NCI-H2107 (cell line): ENCODE results near the gene TTLL4.

Experiments
- DNase-seq: peaks from one replicate; lab custom pipeline; 2025; lab: John Stamatoyannopoulos, UW

TTLL4 gene

DNA sequence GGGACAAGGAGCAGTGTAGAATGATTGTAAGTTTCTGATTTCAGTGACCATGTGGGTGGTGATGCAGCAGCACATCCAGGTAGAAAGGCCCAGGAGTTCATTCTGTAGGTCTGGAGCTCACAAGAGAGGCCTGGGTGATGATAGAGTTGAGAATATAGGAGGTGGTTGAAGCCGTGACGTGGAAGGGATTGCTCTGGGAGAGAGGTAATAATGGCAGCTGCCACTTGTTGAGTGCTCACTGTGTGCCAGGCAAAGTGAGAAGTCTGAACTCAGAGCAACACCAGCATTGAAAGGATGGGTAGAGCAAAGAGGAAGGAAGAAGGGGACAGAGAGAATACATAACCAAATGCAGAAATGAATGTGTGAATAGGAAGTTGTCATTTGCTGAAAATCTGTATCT is 3.3 kb downstream of the TTLL4 start:
- DNase-seq: no peak

DNA sequence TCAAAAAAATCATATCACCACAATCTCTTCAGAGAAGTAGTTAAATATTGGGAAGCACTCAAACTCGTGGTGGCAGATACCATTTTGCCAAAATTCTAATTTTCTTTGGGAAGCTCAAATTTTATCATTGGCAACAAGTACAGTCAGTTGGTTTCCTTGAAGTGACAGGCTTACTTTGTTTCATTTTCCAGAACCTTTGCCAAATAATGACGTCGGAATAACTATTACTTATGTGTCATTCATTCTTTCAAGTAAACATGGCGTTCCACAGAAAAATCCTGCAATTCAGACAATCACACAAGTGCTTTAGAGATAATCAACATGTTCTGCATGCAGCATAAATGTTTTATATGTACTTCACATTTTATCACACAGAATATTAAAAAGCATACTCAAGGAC is 5.4 kb downstream of the TTLL4 start:
- DNase-seq: no peak

DNA sequence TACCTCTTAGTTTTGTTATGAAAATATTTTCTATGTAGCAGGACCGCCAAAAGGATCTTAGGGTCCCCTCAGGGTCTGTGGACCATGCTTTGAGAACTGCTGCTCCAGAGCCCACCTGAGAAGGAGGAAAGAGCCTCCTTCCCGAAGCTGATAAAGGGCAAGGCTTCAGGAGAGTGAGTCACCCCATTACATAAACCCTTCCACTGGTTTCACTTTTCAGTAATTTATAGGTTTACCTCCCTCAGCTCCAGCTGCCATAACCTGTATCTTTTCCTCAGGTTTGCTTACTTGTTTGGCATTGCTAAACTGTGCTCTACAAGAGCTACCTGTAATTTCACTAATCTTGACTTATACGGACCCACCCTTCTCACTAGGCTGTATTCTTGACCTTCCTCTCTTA is 6.6 kb downstream of the TTLL4 start:
- DNase-seq: no peak

DNA sequence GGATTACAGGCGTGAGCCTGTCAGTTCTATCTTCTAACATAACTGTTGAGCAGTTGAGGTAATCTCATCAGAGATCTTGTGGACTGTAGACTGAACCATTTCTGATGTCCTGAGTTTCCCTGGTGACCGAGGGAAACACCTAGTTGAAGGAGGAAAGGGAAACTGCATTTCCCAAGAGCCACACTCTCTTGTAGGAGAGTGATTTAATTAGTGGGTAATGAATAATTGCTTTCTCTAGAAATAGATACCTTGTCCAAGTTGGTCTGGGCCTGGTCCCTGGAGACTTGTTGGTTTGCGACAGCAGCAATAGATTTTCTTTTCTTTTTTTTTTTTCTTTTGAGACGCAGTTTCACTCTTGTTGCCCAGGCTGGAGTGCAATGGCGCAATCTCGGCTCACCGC is 7.4 kb downstream of the TTLL4 start:
- no peak for DNase-seq

DNA sequence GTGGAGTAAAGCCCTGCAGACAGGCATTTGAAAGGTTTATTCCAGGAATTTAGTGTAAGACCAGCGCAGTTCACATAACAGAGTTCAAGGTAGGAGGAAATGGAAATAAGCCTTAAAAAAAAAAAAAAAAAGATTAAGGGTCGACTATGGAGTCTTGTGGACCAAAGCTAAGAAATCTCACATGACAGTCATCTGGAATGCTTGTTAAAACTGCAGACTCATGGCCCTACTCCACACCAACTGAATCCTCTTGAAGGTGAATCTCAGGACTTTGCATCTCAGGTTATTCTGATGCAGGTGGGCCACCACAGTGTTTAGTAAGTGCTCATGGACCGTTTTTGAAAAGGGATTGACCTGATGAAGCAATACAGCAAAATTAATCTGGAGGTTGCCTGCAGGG is 8.8 kb downstream of the TTLL4 start:
- no peak for DNase-seq

DNA sequence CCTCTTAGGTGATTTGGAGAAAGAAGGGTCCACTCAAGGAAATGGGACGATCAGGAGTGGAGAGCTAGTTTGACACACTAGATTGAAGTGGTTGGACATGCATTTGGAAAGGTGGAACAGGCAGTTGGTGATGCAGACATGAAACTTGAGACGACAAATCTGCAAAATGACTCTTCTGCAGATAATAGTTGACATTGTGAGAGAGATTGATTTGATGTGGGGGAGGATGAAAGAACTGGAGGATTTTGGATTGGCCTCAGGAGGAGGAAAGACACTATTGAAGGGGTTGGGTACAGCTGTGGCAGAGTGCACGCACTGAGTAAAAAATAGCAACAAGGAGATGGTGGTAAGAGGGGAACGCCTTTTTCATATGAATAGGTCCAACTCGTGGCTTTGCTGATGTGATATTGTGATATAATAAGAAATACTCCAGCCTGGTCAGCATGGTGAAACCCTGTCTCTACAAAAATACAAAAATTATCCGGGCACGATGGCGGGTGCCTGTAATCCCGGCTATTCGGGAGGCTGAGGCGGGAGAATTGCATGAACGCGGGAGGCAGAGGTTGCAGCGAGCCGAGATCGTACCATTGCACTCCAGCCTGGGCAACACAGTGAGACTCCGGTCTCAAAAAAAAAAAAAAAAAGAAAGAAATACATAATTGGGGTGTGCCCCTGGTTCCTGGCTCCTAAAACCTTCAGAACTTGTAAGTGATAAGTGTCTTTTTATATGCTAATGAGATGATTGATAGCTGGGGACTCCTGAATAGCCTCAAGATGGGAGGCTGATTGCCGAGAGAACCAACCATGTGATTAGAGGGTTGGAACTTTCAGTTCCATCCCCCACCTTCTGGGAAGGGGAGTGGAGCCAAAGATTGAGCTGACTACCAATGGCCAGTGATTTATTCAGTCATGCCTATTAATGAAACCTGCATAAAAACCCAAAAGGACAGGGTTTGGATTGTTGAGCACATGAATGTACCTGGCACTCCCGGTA is 9.7 kb downstream of the TTLL4 start:
- no peak for DNase-seq

DNA sequence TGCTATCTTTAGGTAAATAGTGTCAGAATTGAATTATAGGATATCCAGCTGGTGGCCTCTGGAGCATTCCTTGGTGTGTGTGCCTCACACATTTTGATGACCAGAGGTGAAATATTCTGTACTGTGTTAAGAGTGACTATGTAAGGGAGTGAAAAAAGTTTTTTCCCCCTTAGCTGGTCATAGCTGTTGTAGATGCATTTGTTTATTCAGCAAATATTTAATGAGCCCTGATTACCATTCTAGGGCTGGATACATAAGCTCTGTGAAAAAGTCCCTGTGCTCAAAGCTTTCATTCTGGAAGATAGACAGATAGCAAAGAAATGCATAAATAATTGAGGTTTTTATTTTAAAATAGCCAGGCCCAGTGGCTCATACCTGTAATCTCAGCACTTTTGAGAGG is 10.9 kb downstream of the TTLL4 start:
- DNase-seq: no peak

DNA sequence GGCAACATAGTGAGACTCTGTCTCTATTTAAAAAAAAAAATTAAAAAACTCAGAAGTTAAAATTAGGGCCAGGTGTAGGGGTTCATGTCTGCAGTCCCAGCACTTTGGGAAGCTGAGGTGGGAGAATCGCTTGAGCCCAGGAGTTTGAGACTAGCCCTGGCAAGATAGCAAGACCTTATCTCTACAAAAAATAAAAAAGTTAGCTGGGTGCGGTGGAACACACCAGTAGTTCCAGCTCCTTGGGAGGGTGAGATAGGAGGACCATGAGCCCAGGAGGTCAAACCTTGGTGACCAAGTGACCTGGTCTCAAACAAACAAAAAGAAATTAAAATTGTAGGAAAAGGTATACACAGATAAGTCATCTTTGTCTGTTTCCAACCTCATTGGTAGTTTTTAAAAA is 11.3 kb downstream of the TTLL4 start:
- DNase-seq: no peak

DNA sequence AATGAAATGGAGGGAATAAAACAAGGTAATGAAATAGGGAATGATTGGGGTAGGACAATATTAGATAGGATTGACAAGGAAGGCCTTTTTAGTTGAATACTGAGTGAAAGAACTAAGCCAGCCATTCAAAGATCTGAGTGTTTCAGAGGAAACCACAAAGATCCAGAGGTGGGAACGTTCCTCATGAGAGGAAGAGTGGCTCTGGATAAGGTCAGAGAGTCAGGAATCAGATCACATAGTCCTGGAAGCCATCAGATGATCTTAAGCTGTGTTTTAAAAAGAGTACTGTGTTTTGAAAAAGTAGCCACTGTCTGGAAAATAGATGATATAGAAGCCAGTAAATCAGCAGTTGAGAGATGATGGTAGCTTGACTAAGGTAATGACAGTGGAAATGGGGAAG is 11.8 kb downstream of the TTLL4 start:
- no peak for DNase-seq

DNA sequence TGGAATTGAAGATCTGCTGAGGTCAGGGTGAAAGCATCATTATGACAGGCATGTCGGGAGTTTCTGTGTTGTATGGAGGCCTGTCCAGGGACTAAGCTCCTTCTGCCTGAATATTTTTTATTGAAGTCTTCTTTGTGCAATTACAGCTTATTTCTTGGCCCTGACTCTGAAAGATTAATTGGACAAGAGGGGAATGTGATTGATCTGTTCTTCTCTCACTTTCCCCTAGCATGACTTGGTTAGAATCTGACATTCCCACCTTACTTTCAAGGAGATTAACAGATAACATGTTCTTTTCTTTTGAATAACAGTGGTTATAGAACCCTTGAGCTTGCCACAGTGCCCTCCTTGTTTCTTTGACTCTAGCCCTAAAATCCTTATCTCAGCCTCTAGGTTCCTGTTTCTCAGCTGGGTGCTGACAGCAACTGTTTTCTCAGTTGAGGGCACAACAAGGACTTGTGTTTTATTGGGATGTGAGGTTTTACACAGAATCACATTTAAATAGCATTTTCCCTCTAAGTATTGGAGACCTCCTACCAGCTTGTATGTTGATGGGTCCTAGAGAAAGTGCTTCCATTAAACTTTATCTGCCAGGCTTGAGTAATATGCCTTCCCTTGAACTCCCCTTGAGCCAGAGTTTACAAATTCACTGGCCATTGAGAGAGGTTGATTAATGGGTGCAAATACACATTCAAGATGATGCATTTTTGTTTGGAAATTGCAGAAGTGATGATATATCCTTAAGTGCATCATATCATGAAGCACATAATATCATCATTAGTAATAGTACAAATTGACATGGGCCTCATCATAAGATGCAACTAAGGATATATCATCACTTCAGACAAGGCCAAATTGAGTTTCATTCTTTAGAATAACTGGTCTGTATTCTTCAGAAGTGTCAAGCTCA is 12.5 kb downstream of the TTLL4 start:
- no peak for DNase-seq

DNA sequence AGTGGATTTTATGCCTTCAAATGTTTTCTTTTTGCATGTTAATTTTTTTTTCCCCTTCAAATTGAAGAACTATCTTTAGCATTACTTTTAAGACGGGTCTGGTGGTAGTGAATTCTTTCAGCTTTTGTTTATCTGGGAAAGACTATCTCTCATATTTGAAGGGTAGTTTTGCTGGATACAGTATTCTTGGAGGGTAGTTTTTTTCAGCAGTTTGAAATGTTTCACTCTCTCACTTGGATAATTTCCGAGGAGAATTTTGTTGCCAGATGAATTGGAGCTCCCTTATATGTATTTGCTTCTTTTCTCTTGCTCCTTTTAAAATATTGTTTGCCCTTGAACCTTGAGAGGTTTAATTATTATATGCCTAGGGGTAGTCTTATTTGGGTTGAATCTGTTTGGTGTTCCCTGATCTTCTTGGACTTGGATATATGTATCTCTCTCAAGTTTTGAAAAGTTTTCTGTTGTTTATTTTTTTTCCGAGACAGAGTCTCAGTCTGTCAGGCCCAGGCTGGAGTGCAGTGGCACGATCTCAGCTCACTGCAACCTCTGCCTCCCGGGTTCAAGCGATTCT is 15.5 kb downstream of the TTLL4 start:
- no peak for DNase-seq

DNA sequence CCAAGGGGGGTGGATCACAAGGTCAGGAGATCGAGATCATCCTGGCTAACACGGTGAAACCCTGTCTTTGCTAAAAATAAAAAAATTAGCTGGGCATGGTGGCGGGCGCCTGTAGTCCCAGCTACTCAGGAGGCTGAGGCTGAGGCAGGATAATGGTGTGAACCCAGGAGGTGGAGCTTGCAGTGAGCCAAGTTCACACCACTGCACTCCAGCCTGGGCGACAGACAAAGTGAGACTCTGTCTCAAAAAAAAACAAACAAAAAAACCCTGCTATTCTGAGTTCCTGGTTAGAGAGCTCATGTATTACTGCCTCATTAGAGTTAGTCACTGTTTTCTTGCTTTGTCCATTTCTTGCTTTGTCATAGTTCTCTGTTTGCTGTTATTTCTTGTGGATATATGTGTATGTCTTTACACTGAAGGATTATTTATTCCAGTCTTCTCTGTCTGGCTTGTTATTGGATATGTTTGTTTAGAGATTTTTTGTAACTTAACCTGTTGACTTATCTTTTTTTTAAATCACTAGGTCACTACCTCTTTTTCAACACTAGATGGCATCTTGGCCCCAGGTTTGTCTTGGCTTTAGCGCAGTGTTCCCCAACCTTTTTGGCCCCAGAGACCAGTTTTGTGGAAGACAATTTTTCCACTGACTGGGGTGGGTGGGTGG is 17.0 kb downstream of the TTLL4 start:
- no peak for DNase-seq

DNA sequence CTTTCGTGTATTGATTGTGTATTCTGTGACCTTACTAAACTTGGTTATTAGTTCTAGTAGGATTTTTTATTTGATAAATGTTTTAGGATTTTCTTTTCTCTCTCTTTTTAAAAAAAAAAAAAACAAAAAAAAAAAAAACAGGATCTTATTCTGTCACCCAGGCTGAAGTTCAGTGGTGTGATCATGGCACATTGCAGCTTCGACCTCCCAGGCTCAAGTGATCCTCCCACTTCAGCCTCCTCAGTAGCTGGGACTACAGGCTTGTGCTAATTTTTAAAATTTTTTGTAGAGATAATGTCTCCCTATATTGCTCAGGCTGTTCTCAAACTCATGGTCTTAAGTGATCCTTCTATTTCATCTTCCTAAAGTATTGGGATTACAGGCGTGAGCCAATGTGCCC is 19.0 kb downstream of the TTLL4 start:
- no peak for DNase-seq

DNA sequence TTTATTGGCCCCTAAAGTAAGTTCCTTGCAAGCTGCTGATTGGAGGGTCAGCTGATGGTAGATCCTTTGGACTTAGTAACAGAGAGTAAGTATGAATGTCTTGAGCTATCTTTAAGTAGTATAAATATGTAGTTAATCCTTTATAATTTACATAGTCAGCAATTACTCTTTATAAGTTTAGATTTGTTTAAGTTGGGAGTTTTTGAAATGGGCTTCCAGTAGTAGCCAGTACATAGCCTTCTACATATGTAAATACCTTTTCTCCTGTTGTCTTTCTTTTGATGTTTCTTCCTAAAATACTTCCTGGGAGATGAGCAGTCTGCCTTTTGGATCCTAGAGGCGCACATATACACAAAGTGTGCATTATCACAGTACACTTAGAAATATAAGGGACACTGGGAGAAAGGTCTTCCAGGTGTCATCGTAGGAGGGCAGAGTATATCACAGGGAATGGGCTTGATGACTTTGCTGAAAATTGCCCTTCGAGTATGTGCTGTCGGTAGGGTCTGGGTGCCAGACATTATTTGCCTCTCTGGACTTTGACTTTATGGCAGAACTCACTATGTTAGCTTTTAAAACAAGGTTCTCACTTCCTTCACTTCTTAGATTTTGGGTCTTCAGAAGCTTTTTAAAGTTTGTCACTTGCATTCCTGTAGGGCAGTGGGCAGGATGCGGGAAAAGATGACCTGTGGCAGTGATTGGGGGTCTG is 21.6 kb downstream of the TTLL4 start:
- DNase-seq: no peak

DNA sequence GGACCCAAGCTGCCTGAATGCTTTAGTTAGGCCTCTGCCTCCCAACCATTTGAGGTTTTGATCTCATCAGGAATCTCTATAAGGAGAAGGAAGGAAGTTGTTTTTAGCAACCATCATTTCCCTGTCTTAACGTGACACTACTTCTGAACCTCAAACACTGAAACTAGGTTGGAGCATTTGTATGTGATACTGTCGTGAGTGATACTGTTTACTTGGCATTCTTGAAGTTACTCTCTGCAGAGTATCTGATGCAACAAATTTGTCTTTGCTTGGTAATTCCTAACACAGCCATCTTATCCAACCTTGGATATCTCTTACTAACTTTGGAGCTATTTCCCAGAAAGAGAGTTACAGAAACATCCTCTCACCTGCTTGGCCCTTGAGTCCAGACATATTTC is 22.1 kb downstream of the TTLL4 start:
- DNase-seq: no peak

DNA sequence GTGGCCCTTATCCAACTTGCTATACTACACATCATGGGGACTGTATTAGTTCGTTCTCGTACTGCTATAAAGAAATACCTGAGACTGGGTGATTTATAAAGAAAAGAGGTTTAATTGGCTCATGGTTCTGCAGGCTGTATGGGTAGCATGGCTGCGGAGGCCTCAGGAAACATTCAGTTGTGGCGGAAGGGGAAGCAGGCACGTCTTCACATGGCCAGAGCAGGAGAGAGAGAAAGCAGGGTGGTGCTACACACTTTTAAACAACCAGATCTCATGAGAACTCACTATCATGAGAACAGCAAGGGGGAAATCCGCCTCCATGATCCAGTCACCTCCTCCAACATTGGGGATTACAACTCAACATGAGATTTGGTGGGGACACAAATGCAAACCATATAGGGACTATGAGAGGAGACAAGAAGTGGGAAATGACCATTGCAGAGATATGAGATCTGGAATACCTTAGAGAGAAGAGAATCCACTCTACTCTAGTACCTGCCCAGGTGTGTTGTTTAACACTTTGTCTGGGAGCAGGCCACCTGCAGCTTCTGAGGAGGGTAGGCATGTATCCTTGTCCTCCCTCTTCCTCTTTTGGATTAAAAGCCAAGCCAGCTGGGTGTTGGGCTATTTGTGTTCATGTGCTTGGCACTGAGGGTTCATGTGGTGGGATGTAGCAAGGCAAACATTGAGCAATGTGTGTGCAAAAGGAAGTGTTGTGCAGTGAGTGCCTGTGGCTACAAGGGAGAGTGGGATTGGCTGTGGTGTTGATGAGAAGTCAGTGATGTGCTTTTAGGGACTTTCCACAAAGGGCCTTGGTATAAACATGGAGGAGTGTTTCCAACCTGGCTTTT is 22.8 kb downstream of the TTLL4 start:
- DNase-seq: no peak

DNA sequence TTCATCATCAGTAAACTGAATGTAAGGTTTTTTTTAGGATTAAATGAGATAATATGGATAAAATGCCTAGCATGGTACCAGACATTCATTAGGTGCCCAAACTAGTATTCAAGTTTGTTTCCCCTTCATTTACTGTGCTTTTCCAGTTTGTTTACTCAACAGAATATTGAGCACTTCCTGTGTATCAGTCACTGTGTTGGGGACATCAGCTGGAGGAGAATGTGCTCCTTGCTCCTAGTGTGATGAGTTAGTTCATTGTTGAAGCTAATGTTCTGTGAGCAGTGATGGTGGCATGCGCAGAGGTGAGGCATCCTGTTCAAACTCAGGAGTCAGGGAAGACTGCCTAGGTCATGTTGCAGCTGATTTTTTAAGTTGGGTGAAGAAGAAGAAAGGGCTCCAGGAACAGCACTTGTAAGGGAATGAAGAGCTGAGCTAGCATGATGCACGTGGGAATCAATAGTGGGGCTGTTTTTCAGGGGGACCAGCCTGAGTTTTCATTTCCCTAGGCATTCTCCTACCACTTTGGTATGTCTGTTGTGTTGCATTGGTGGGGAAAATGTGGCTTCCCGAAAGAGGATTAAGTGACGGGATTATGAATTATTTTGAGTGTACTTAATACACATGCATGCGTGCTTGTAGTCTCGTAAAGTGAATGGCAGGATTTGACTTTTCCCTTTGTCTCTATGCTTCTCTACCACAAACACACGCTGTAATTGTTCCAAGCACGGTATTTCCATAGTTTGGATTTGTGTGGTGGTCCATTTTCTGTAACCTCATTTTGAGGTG is 23.7 kb downstream of the TTLL4 start:
- DNase-seq: no peak

DNA sequence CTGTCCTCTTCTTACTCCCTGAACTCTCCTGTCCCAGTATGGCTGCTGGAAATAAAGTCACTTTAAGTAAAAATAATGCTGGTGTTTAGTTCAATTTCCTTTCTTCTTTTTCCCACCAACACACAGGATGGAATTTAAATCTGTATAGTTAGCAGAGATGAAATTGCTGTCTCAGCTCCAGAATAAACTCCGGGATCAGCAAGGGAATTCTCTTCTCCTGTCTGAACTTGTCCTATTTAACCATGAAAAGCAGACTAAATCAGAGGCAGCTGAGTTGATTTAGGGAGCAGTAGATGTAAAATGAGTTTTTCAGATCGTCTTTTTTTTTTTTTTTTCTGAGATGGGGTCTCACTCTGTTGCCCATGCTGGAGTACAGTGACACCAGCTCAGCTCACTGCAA is 25.9 kb downstream of the TTLL4 start:
- DNase-seq: no peak

DNA sequence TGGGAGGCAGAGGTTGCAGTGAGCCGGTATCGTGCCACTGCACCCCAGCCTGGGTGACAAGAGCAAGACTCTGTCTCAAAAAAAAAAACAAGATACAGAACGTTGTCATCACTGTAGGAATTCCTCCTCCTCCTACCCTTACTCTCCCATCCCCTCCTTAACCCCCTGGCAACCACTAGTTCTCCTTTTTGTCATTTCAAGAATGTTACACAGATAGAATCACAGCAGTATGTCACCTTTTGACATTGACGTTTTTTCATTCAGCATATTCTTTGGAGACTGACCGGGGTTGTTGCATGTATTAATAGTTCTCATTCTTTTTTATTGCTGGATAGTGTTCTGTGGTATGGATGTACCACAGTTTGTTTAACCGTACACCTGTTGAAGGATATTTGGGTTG is 32.4 kb downstream of the TTLL4 start:
- DNase-seq: no peak

DNA sequence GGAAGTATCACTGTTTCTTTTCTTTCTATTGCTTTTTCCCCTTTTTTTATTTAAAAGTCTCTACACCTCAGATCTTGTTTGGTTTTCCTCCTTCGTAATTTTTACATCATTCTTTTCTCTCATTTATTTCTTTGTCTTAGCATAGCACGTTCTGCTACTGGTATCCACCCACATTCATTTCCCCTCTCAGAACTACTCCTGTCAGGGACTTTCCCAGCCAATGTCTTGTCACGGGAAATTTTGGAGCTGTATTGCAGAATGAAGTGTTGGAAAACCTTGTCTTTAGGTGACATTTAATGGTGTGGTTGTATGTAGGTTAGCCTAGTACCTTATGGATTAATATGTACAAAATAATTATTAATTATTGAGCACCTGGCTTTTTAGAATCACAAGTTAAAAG is 34.0 kb downstream of the TTLL4 start:
- no peak for DNase-seq
